Measurements from ENCODE around the gene VASH1. TPM values are rescaled to one million over a fixed set of nuclear protein-coding genes. Genes with fewer than 3 reads are reported as not detected.

The VASH1 gene
- total and polyA plus RNA-seq, 5 donors from 2014 or later, result 0.16 to 8.2 (median 1.1) TPM

Other genes with a start within 250 kb of the VASH1 start
- 13.0 TPM for gene ANGEL1, start 51.4 kb downstream of the VASH1 start, total RNA-seq
- 10 to 100 TPM; 17.2 to 23.4 (median 20.4) TPM for gene ANGEL1, start 51.4 kb downstream of the VASH1 start, polyA plus RNA-seq
- gene LRRC74A, start 64.9 kb downstream of the VASH1 start, total RNA-seq, result not detected
- gene LRRC74A, start 64.9 kb downstream of the VASH1 start, polyA plus RNA-seq, result not detected